Measurements from ENCODE around the gene IGFL2.

DNA sequence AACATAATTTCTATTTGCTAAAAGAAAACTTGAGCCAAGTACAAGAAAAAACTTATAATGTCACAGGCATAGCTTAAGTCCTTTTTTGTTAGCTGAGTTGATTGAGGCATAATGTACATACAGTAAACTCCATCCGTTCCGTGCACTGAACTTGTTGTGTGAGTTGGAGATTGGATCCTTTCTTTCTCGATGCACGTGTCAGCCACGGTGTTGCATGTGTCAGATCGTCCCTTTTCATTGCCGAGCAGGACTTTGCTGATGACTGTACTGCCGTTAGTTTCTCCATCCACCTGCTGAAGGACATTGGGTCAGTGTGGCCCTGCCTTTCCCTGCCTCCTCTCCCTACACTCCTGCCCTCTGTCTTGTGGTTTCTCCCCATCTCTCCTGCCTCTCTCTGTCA is 34.4 kb downstream of the IGFL2 start:
- TF ChIP-seq CHD1 (IDR thresholded peaks at IDR 0.05; ENCODE audit: low read depth, low read length) (no peak), MAFK (IDR thresholded peaks at IDR 0.05; ENCODE audit: low read depth, low read length) (no peak), POLR2A (IDR thresholded peaks at IDR 0.05; ENCODE audit: low read depth, low read length) (no peak), USF2 (IDR thresholded peaks at IDR 0.05; ENCODE audit: low read depth, low read length) (no peak), MXI1 (IDR thresholded peaks at IDR 0.05; ENCODE audit: borderline replicate concordance, low read depth, low read length) (no peak), RAD21 (IDR thresholded peaks at IDR 0.05; ENCODE audit: low read length) (no peak), SMC3 (IDR thresholded peaks at IDR 0.05; ENCODE audit: low read depth, low read length) (no peak), RFX5 (IDR thresholded peaks at IDR 0.05; ENCODE audit: low read depth, low read length) (no peak), RCOR1 (IDR thresholded peaks at IDR 0.05; ENCODE audit: insufficient replicate concordance, low read length) (no peak), BHLHE40 (IDR thresholded peaks at IDR 0.05; ENCODE audit: low read depth, low read length) (no peak), CEBPB (IDR thresholded peaks at IDR 0.05; ENCODE audit: low read depth, low read length) (no peak), FOS (IDR thresholded peaks at IDR 0.05; ENCODE audit: low read depth, low read length) (no peak)
- TF ChIP-seq, protein P1, sequence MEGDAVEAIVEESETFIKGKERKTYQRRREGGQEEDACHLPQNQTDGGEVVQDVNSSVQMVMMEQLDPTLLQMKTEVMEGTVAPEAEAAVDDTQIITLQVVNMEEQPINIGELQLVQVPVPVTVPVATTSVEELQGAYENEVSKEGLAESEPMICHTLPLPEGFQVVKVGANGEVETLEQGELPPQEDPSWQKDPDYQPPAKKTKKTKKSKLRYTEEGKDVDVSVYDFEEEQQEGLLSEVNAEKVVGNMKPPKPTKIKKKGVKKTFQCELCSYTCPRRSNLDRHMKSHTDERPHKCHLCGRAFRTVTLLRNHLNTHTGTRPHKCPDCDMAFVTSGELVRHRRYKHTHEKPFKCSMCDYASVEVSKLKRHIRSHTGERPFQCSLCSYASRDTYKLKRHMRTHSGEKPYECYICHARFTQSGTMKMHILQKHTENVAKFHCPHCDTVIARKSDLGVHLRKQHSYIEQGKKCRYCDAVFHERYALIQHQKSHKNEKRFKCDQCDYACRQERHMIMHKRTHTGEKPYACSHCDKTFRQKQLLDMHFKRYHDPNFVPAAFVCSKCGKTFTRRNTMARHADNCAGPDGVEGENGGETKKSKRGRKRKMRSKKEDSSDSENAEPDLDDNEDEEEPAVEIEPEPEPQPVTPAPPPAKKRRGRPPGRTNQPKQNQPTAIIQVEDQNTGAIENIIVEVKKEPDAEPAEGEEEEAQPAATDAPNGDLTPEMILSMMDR (conservative IDR thresholded peaks at IDR 0.05; ENCODE audit: low read depth, low read length) = no peak
- TF ChIP-seq, protein P2, sequence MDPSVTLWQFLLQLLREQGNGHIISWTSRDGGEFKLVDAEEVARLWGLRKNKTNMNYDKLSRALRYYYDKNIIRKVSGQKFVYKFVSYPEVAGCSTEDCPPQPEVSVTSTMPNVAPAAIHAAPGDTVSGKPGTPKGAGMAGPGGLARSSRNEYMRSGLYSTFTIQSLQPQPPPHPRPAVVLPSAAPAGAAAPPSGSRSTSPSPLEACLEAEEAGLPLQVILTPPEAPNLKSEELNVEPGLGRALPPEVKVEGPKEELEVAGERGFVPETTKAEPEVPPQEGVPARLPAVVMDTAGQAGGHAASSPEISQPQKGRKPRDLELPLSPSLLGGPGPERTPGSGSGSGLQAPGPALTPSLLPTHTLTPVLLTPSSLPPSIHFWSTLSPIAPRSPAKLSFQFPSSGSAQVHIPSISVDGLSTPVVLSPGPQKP (IDR thresholded peaks at IDR 0.05; ENCODE audit: borderline replicate concordance, low read depth, low read length) = no peak

Data from IMR-90 (cell line).